GM18498 (cell line): ENCODE data around the gene GXYLT2.

Source experiments
- ATAC-seq: cut with Tn5 transposase; IDR thresholded peaks from one replicate; pipeline ENCODE4 v1.9.1; 2021; ENCODE audit warnings: mild to moderate bottlenecking, moderate library complexity; ENCODE audit not compliant: unreplicated experiment

The GXYLT2 gene

DNA sequence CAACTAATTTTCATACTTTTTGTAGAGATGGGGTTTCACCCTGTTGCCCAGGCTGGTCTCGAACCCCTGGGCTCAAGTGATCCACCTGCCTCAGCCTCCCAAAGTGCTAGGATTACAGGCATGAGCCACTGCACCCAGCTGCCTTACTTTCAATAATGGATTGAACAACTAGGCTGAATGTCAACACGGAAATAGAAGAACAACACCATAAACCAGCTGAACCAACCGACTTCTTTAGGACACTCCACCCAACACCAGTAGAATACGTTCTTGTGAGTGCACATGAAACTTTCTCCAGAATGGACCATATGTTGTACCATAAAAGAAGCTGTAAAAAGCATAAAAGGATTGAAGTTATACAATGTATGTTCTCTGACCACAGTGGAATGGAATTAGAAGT, 42.9 kb downstream of the GXYLT2 start:
- ATAC-seq, result no peak

DNA sequence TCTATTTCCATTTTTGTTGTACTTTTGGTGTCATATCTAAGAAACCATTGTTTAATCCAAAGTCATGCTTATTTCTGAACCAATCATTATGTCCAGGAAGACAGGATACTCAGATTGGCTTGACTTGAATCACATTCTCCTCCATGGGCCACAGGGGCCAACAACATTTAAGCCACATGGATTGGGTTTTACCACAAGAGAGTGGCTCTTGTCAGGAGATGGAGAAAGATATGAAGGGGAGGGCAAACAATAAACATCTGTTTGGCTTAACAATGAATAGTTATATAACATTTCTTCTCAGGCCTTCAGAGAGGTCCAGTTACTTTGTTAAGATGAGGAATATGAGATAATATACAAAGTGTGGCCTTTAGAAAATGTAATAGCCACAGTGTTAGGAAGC, 44.6 kb downstream of the GXYLT2 start:
- ATAC-seq, result no peak

DNA sequence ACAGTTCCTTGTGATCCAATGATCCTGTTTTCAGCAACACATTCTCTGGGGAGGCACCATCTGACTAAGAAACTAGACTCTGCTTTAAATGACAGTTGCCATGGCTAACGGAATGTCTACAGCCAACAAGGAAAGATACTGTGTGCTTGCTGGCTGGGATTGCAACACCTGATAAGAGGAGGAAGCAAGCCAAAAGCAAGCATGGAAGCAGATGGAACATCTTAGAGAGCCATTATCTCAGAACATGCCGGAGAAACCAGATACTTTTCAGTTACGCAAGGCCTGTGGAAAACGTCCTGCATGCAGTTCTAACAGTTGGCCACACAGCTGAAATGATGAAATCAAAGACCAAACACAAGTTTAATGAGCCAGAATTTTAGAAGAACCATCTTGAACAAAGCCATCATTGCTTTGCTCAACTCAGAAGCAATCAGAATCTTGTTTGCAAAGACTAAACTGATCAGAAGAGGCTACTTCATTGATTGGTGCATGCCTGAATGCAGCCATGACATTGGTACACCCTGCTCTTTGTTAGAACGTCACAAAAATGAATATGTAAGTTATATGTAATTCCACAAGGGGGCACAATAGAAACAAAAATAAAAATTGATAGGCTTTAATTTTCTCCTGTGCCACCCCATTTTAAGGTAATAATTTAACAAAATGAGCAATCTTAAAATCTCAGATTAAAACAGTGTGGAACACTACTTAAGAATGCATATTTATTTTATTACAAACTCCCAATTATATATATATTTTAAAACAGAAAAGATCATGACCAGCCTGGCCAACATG, 50.8 kb downstream of the GXYLT2 start:
- peak; percentile 88 for ATAC-seq

DNA sequence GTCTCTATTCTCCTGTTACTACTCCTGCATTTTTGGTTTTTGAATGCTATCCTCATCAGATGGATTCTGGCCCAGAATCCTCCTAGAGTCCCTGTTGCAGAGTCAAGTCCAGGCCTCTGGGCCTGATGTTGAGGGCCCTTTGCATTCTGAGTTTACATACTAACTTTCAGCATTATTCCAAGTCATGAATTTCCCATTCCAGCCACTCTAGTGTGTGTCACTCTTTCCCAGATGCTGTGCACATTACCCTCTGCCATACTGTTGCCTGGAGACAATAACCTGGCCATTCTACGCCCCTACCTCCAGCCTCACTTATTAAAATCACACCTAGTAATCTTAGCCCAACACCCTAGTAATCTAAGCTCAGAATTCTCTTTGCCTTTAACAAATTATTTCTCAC, 53.4 kb downstream of the GXYLT2 start:
- no peak for ATAC-seq

DNA sequence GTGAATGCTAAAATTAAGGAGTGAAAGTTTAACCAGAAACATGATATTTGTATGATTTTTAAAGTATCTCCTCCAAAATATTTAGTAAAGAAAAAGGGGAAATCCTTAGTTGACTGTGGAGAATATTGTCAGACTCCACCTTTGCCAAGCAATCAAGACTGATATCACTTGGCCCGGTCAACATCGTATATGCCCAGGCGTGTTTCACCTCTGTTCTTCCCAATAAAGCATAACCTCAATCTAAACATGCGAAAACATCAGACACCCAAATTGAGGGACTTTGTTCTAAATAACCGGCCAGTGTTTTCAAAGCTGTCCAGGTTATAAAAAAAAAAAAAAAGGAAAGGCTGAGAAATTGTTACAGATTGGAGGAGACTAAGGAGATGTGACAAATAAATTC, 54.6 kb downstream of the GXYLT2 start:
- no peak for ATAC-seq

DNA sequence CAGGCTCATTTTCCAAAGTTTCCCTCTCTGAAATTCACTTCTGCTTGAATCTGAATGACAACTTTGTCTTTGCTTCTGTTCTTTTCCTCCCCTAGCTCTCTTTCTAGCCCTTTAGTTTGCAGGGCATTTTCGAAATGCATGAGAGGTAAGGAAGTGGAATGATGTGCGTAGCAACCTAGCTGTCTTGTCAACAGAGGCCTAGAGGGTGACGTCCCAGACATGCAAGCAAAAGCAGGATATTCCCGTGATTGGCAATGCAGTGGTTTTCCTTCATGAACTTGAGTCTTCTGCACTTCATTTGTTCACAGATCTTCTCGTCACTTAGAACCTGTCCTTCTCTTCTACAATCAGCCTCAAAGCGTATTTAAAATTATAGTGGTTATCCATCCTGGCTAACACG, 56.9 kb downstream of the GXYLT2 start:
- ATAC-seq, result no peak

DNA sequence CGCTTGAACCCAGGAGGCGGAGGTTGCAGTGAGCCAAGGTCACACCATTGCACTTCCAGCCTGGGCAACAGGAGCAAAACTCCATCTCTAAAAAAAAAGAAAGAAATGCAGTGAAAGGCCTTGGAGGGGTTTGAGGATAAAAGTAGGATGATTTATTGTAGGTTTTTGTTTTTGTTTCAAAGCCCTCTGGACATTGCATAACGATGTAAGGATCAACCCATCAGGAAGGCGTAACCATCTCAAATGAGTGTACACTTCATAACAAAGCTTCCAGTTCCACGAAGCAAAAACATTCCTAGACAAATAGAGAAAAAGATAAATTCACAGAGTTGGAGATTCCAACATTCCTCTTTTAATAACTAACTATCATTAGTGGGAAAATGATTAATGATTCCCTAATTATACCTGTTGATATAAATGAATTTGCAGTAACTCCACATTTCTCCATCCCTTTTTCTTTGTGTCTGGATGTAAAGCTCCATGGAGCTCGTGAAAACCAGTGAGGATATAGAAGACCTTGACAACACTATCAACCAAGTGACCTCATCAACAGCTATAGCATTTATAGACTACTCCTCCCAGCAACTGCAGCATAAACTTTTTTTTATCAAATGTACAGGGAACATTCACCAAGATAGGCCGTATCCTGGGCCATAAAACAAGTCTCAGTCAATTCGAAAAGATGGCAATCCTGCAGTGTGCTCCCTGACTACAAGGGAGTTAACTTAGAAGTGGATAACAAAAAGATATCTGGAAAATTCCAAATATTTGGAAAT, 60.1 kb downstream of the GXYLT2 start:
- ATAC-seq, result no peak

DNA sequence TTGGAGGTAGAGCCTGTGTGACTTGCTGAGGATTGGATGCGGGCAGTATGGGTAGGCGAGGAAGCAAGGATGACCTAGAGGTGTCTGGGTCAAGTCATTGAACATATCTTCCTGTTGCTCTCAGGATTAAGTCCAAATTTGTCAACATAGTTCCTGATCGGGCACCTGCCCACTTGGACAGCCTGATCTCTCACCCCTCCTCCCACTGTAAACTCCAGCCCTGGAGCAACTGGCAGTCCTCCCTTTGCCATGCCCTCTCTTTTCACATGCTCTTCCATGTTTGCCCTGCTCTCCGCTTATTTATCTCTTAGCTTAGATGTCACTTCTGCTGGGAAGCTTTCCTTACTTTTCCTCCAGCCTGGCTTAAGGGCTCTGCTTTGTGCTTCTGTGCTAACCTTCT, 61.2 kb downstream of the GXYLT2 start:
- ATAC-seq, result no peak

DNA sequence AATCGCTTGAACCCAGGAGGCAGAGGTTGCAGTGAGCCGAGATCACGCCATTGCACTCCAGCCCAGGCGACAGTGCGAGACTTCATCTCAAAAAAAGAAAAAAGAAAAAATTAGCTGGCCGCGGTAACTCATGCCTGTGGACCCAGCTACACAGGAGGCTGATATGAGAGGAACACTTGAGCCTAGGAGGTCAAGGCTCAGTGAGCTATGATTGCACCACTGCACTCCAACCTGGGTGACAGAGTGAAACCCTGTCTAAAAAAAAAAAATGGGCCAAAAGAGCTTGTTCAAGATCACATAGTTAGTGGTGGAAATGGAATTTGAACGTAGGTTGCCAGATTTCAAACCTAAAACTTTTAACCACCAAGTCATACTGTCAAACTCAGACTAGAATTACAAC, 62.5 kb downstream of the GXYLT2 start:
- ATAC-seq, result no peak

DNA sequence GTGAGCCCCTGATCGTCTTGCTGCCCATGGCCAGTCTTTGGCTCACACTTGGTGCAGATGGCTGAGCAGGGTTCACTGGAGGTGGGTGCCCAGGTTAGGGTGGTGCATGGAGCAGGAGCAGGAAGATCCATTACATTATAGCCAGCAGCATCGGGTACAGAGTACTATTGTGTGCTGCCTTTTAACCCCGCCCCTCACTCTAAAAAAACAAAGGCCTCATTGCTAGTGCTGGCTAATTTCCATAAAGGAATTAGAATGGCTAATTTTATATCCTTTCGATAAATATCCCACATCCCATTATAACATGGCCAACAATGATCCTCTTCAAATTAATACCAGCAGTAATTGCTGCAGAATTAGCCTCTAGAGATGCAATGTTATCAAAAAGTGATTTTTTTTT, 63.0 kb downstream of the GXYLT2 start:
- no peak for ATAC-seq

DNA sequence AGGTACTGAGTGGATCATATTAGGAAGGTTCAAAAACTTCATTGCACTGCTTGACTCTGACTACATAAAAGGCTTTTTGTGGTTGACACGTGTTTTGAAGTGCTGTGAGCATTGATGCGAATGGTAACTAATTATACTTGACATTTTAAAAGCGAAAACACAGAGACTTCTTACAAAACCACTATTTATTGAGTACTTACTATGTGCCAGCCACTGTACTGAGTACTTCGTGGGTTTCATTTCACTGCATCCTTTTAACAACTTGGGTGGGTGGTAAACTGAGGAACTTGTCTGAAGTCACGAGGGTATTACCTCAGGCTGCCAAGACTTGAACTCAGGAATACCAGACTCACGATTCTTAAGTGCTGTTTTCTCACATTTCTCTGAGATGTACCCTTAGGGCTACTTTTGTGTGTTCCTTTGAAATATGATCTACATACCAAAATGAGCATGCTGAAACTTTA, 63.4 kb downstream of the GXYLT2 start:
- ATAC-seq, result peak; percentile 56

DNA sequence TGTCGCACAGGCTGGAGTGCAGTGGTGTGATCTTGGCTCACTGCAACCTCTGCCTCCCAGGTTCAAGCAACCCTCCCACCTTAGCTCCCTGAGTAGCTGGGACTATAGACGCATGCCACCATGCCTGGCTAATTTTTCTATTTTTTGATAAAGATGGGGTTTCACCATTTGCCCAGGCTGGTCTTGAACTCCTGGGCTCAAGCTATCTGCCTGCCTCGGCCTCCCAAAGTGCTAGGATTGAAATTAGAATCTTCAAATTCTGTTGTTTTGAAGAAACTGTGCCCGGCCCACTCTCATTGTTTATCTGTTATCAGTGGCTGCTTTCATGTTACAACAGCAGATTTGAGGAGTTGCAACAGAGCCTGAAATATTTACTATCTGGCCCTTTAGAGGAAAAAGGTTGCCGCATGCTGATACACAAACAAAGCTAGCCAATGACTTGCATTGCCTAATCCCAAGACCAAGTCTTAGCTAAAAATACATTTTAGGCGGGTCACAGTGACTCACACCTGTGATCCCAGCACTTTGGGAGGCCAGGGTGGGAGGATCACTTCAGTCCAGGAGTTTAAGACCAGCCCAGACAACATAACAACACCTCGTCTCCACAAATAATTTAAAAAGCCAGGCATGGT, 65.6 kb downstream of the GXYLT2 start:
- ATAC-seq, result no peak

DNA sequence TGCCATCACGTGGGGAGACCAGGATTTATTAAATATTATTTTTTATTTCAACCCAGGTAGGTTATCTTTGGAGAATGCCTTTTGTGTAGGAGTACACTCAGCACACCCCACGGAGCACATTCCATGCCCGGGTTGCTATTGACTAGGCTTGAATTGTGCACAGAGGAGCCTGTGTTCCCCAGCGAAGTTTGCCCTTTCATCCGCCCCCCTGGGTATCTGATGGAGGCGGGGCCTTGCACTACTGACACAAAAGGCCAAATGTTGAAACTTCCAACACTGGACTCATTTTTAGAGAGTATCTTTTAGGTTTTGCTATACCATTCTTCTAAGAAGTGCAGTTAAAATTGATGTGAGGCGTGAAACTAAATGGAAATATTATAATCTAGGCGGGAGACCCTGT, 69.5 kb downstream of the GXYLT2 start:
- no peak for ATAC-seq

DNA sequence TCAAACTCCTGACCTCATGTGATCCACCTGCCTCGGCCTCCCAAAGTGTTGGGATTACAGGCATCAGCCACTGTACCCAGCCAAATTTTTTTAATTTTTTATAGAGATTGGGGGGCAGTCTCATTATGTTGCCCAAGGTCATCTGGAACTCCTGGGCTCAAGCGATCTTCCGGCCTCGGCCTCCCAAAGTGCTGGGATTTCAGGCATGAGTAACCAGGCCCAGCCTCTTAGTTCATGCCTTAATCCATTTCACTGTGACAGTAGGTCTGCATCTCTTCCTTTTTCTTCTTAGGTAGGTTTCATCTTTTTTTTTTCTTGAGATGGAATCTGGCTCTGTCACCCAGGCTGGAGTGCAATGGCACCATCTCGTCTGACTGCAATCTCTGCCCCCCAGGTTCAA, 71.5 kb downstream of the GXYLT2 start:
- ATAC-seq, result no peak

DNA sequence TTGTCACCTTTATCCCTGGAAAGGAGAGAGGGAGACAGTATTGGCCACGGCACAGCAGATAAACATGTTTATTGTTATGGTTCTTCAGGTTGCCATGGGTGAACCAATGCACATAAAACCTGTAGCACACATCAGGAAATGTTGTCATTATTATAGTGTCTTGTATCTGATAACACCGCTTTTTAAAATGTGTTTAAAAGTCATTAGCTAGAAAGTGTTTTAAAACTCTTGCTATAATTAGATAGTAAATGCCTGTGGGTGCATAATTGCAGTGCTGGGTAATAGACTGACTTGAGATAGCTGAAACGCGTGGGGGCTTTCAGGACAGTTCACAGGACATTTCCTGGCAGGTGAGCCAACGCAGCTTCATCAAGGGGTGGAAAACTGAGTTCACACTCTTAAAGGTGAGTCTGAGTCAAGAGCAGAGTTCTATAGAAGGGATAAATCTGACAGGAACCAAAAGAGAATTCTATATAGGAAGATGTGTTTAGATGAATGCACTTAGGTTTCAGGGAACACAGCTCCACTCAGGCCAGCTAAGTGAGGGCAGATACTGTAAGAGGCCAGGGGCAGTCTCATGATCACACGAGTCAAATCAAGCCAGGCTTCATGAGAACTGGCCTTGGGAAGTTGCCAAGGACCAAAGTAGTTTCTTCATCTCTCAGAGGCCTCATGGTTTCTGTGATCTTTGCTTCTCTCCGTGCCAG, 73.1 kb downstream of the GXYLT2 start:
- no peak for ATAC-seq

DNA sequence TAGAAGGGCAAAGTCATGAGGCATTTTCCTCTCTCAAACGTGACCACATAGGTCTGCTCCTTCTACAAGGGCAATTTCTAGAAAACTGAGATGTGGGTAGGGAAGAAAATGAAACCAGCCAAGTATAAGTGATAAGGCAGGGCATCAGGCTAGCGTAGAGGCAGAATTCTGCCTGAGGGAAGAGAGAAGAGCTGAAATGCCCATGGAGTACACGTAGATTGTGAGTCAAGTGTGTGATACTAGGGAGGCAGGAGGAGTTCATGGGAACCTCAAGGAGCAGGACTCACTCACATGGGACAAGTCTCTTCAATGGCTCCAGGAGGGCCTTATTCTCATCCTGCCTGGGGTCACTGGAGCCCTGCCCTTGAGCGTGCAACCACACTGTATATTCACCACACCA, 73.9 kb downstream of the GXYLT2 start:
- no peak for ATAC-seq

DNA sequence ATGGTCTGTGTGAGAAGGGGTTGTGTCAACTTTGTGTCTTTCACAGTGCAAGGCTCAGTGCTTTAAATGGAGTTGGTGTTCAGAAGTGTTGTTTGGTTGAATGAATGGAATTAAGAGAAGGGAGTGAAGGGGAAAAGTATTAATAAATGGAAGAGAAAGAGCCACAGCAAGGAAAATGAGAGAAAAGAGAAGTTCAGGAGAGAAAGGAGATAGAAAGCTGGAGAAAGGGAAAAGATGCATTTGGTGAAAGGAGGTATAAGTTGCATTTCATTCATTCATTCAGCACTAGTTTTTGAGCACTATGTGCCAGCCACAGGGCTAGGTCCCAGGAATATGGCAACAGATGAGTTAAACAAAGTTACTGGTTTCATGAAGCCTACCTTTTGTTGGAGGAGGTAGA, 74.5 kb downstream of the GXYLT2 start:
- ATAC-seq, result no peak

DNA sequence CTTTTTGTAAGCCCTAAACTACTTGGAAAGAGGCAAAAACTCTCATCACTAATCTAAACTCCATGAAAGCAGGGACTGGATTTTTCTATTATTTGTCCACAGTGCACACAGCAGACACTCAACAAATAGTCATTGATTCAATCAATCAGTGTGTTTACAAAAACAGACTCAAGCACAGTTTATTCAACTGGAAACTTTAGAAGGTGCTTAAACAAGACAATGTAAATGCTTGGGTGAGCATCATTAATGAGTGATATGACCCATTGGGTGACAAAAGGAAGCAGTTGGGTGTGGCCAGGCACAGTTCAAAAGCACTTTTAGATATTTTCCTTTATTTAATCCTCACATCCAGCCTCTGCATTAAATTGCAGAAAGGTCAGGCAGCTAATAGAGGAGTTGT, 76.8 kb downstream of the GXYLT2 start:
- no peak for ATAC-seq

DNA sequence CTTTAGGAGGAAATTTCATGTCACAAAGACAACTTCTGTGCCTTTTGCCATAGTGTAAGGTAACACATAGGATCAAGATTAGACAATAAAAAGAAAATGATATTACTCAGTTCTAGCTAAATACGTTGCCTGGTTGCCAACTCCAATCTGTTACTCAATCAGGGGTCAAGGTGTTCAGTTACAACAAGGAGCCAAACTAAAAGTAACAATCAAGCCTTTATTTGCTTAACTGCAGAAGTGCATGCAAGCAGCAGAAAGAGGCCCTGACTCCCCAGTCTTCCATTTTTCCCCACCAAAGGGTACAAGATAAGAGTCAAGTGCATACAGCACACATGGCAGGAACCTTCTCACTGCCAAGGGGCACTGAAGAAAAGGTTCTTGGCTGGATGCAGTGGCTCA, 80.4 kb downstream of the GXYLT2 start:
- ATAC-seq, result no peak

DNA sequence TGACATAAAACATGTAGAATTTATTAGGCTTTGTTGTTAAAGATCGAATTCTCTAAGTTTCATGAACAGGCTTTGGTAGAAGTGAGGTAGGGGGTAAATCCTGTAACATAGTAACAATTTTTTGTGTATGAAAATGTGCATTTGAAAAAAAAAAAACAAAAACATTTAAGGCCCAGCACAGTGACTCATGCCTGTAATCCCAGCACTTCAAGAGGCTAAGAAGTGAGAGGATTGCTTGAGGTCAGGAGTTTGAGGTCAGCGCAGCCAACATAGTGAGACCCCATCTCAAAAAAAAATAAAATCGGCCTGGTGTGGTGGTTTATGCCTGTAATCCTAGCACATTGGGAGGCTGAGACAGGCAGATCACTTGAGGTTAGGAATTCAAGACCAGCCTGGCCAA, 81.9 kb downstream of the GXYLT2 start:
- no peak for ATAC-seq

DNA sequence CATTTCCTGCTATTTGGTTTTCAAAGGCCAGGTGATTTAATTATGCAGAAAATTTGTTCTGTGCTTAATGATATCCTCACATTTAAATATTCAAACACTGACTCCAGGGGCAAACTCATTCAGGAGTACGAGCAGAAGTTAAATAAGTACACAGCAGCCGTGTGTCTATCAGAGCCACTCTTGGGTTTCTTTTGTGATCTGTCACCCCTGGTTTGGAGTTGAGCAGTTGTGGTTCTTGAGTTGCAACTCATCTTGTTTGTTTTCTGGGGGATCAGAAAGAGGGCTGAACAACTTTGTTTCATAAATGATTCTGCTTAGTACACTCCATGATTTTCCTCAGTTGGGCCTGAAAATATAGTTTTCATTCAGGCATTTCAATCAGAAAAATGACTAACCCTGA, 83.1 kb downstream of the GXYLT2 start:
- no peak for ATAC-seq
